Dendritic cell treated with granulocyte-macrophage colony-stimulating factor and Interleukin-4, amounts not matched to agents 40 ng/mL and 50 ng/mL, for 4 days (primary cell): ENCODE measurements around the gene RASGRF2.
"Not testable (repeated sequence)": the region's sequence is repeated elsewhere in the genome, so short reads cannot be mapped to it uniquely, and the experiment has no call there.

Source experiments
- H3K27ac Mint-ChIP-seq: one replicate; pipeline ENCODE4 v1.8.0; 2022; ENCODE audit warnings: mild to moderate bottlenecking, mixed read lengths
- H3K27me3 Mint-ChIP-seq: one replicate; pipeline ENCODE4 v1.8.0; 2022; ENCODE audit warnings: mild to moderate bottlenecking, mixed read lengths
- H3K36me3 Mint-ChIP-seq: one replicate; pipeline ENCODE4 v1.8.0; 2022; ENCODE audit warnings: low read depth, mixed read lengths
- H3K4me1 Mint-ChIP-seq: one replicate; pipeline ENCODE4 v1.8.0; 2022; ENCODE audit warnings: low read depth, mixed read lengths
- H3K4me3 Mint-ChIP-seq: one replicate; pipeline ENCODE4 v1.8.0; 2022; ENCODE audit warnings: mild to moderate bottlenecking, moderate library complexity, mixed read lengths
- H3K9me3 Mint-ChIP-seq: one replicate; pipeline ENCODE4 v1.8.0; 2022; ENCODE audit warnings: mixed read lengths
- intact Hi-C: fragments of 100-400 bp; cut with micrococcal nuclease; formaldehyde crosslinking; loops from one replicate; pipeline ENCODE4 v1.15.0; 2022

Gene RASGRF2

DNA sequence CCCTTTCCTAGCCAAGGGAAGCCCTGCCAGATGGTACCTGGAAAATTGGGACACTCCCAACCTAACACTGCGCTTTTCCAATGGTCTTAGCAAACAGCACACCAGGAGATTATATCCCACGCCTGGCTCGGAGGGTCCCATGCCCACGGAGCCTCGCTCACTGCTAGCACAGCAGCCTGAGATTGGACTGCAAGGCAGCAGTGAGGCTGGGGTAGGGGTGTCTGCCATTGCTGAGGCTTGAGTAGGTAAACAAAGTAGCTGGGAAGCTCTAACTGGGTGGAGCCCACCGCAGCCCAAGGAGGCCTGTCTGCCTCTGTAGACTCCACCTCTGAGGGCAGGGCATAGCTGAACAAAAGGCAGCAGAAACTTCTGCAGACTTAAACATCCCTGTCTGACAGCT is 68.7 kb downstream of the RASGRF2 start:
- H3K27ac Mint-ChIP-seq, H3K36me3 Mint-ChIP-seq, H3K27me3 Mint-ChIP-seq, H3K4me1 Mint-ChIP-seq, intact Hi-C loops, H3K4me3 Mint-ChIP-seq: not testable (repeated sequence)
- peaks cover 11% of the 10 kb centered on the region for H3K9me3 Mint-ChIP-seq

DNA sequence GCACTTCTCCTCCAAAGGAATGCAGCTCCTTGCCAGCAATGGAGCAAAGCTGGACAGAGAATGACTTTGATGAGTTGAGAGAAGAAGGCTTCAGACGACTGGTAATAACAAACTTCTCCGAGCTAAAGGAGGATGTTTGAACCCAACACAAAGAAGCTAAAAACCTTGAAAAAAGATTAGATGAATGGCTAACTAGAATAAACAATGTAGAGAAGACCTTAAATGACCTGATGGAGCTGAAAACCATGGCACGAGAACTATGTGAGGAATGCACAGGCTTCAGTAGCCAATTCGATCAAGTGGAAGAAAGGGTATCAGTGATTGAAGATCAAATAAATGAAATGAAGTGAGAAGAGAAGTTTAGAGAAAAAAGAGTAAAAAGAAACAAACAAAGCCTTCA is 69.6 kb downstream of the RASGRF2 start:
- H3K4me3 Mint-ChIP-seq, H3K27ac Mint-ChIP-seq, H3K27me3 Mint-ChIP-seq, intact Hi-C loops, H3K4me1 Mint-ChIP-seq, H3K36me3 Mint-ChIP-seq: not testable (repeated sequence)
- H3K9me3 Mint-ChIP-seq, result peaks cover 11% of the 10 kb centered on the region

DNA sequence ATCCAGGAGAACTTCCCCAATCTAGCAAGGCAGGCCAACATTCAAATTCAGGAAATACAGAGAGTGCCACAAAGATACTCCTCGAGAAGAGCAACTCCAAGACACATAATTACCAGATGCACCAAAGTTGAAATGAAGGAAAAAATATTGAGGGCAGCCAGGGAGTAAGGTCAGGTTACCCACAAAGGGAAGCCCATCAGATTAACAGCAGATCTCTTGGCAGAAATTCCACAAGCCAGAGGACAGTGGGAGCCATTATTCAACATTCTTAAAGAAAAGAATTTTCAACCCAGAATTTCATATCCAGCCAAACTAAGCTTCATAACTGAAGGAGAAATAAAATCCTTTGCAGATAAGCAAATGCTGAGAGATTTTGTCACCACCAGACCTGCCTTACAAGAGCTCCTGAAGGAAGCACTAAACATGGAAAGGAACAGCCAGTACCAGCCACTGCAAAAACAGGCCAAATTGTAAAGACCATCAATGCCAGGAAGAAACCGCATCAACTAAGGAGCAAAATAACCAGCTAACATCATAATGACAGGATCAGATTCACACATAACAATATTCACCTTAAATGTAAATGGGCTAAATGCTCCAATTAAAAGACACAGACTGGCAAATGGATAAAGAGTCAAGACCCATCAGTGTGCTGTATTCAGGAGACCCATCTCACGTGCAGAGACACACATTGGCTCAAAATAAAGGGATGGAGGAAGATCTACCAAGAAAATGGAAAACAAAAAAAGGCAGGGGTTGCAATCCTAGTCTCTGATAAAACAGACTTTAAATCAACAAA is 70.3 kb downstream of the RASGRF2 start:
- H3K27ac Mint-ChIP-seq, H3K4me3 Mint-ChIP-seq, H3K27me3 Mint-ChIP-seq, H3K4me1 Mint-ChIP-seq, H3K36me3 Mint-ChIP-seq, intact Hi-C loops: not testable (repeated sequence)
- peaks cover 11% of the 10 kb centered on the region for H3K9me3 Mint-ChIP-seq

DNA sequence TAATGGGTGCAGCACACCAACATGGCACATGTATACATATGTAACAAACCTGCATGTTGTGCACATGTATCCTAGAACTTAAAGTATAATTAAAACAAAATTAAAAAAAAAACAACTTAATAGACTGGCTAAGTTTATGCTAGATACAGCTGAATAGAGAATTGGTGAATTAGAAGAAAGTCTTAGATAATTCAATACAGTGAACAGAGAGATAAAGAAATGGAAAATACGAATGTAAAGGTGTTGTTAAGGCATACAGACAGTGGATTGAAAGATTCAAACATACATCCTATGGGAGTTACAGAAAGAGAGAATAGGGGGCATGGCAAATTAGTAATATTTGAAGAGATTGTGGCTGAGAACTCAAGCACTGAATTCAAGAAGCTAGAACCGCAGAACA is 75.4 kb downstream of the RASGRF2 start:
- Mint-ChIP-seq H3K27ac (no peak overlapping the region), H3K9me3 (no peaks in the 10 kb centered on the region), H3K4me3 (no peak overlapping the region), H3K27me3 (no peaks in the 10 kb centered on the region), H3K4me1 (no peaks in the 10 kb centered on the region), H3K36me3 (no peaks in the 10 kb centered on the region)
- intact Hi-C loops, result no loop called here

DNA sequence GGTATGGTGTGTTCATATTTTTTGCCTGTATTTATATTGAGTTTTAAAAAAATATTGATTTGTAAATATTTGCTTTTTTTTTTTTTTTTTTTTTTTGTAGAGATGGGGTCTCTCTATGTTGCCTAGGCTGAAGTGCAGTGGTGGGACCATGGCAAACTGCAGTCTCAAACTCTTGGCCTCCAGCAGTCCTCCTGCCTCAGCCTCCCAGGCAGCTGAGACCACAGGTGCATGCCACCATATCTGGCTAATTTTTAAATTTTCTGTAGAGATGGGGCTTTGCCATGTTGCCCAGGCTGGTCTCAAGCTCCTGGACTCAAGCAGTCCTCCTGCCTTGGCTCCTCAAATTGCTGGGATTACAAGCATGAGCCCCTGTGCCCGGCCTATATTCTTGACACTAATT is 78.3 kb downstream of the RASGRF2 start:
- Mint-ChIP-seq H3K36me3 (no peaks in the 10 kb centered on the region), H3K27ac (no peak overlapping the region), H3K27me3 (no peaks in the 10 kb centered on the region), H3K4me1 (no peaks in the 10 kb centered on the region), H3K9me3 (no peaks in the 10 kb centered on the region), H3K4me3 (no peak overlapping the region)
- intact Hi-C loops, result no loop called here

DNA sequence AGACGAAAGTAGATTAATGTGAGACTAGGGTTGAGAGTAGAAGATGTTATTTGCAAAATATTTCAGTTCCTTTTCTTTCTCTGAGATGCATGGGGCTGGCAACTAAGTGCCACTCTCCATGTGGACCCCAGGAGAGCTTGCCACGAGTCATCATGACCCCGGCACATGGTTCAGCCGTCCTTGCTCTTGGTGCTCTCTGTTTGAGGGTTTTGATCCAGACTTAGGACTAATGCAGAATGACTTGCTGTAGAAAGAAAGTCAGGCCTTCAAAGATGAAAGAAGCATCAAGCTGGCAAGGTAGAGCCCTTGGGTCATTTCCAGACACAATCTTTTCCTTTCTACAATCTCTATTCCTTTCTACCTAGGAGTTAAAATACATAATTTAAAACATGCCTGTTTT is 84.7 kb downstream of the RASGRF2 start:
- intact Hi-C loops, result no loop called here
- no peaks in the 10 kb centered on the region for H3K9me3 Mint-ChIP-seq
- H3K4me3 Mint-ChIP-seq, result no peak overlapping the region
- H3K4me1 Mint-ChIP-seq, result no peaks in the 10 kb centered on the region
- peaks cover 6% of the 10 kb centered on the region for H3K27me3 Mint-ChIP-seq
- H3K36me3 Mint-ChIP-seq, result no peaks in the 10 kb centered on the region
- H3K27ac Mint-ChIP-seq, result no peak overlapping the region

DNA sequence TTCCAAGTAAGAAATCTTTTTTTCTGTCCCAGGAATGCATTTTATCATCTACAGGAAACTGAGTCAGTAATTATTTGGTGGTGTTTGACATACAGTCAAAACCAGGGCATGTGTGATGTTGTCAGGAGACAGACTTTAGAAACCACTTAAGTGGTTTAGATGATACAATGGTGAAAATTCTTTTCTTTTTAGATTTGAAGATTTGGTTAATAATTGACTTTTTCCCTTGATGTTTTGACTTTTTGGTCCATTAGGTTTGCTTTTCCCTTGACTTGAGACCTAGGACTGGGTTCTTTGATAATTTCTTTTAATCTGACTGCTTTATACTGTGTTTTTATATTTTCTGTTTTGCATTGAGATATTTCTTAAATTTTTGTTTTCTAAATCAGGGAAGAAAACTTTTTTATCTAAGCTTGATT is 85.2 kb downstream of the RASGRF2 start:
- Mint-ChIP-seq H3K36me3 (no peaks in the 10 kb centered on the region), H3K4me3 (no peak overlapping the region), H3K4me1 (no peaks in the 10 kb centered on the region), H3K9me3 (no peaks in the 10 kb centered on the region), H3K27me3 (peaks cover 6% of the 10 kb centered on the region), H3K27ac (no peak overlapping the region)
- intact Hi-C loops, result no loop called here

DNA sequence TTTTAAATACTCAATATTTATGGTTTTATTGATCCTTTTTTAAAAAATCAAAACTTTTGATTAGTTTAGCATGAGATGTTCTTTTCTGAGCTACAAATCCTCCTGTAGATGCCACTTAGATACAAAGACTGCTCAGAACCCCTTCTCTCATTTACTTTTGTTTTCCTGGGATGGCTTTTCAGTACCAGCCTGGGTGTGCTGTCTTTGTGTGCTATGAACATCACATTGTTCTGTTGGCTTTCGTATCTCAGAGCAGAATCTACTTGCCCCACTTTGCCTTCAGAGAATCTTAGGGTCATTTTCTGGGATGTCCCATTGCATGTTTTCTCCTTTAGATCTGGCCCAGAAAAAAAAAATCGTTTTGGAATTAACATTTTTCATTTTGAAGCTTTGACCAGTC is 85.9 kb downstream of the RASGRF2 start:
- Mint-ChIP-seq H3K4me3 (no peak overlapping the region), H3K27me3 (peaks cover 6% of the 10 kb centered on the region), H3K27ac (no peak overlapping the region), H3K9me3 (no peaks in the 10 kb centered on the region), H3K36me3 (no peaks in the 10 kb centered on the region), H3K4me1 (no peaks in the 10 kb centered on the region)
- intact Hi-C loops, result no loop called here

DNA sequence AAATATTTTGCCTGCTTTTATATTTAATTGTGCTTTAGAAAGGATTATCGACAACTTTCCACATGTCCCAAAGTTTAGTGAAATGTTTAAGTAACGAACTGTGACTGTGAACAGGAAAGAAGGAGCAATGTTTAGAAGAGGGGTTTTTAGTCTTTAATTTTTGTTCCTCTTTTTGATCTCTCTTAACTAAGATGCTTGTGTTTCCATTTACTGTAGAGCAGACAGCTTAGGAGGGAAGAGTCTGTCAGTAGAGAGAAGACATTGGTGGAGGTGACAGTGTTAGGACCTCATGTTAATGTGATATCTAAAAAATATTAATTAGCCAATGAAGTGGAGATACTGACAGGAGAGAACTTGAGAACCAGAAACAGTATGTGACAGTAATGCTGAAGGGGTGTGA is 92.2 kb downstream of the RASGRF2 start:
- no peak overlapping the region for H3K4me3 Mint-ChIP-seq
- intact Hi-C loops, result no loop called here
- H3K36me3 Mint-ChIP-seq, result no peaks in the 10 kb centered on the region
- no peaks in the 10 kb centered on the region for H3K9me3 Mint-ChIP-seq
- no peaks in the 10 kb centered on the region for H3K4me1 Mint-ChIP-seq
- peaks cover 3% of the 10 kb centered on the region for H3K27me3 Mint-ChIP-seq
- H3K27ac Mint-ChIP-seq, result no peak overlapping the region

DNA sequence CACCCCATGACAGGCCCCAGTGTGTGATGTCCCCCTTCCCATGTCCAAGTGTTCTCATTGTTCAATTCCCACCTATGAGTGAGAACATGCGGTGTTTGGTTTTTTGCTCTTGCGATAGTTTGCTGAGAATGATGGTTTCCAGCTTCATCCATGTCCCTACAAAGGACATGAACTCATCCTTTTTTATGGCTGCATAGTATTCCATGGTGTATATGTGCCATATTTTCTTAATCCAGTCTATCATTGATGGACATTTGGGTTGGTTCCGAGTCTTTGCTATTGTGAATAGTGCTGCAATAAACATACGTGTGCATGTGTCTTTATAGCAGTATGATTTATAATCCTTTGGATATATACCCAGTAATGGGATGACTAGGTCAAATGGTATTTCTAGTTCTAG is 93.1 kb downstream of the RASGRF2 start:
- H3K4me1 Mint-ChIP-seq, H3K27ac Mint-ChIP-seq, H3K4me3 Mint-ChIP-seq, H3K27me3 Mint-ChIP-seq, H3K36me3 Mint-ChIP-seq, H3K9me3 Mint-ChIP-seq, intact Hi-C loops: not testable (repeated sequence)

DNA sequence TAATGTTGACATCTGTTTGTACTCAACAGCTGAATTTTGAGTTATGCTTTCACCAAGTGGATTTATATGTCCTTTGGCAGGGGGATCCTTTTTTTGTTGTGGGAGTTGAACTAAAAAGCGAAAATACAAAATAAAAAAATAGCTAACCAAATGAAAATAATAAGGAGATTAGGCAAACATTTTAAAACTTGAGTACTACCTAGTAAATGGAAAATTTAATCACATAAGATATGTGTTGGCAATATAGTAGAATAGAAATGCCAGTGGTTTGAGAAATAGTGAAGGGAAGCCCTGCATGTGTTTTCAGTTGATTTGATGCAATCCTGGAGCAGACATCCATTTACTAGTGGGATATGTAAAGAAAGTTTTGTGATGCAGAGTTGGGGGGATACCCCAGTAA is 98.0 kb downstream of the RASGRF2 start:
- no peaks in the 10 kb centered on the region for H3K27me3 Mint-ChIP-seq
- intact Hi-C loops, result no loop called here

DNA sequence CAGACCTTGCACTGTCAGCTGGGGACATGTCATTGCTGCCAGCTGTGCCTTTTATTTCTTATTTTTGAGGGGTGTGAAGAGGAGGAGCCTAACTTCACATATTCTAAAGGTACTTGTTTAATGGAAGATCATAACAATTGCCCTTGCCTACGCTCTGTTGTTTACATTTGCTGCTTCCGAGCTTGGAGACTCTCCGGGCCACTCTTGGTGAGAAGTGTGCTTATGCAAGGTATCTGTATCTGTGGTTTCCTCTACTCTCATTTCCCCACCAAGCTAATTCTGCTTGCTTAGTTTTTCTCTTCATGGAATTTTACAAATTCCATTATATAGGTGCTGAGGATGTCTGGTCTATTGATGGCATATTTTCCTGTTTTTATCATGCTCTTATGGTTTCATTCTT is 105.3 kb downstream of the RASGRF2 start:
- H3K9me3 Mint-ChIP-seq, result no peaks in the 10 kb centered on the region

More for the DNA sequence above, 98.0 kb downstream of the RASGRF2 start:
- no peak overlapping the region for H3K27ac Mint-ChIP-seq
- no peaks in the 10 kb centered on the region for H3K9me3 Mint-ChIP-seq
- H3K4me3 Mint-ChIP-seq, result no peak overlapping the region
- no peaks in the 10 kb centered on the region for H3K4me1 Mint-ChIP-seq
- no peaks in the 10 kb centered on the region for H3K36me3 Mint-ChIP-seq

DNA sequence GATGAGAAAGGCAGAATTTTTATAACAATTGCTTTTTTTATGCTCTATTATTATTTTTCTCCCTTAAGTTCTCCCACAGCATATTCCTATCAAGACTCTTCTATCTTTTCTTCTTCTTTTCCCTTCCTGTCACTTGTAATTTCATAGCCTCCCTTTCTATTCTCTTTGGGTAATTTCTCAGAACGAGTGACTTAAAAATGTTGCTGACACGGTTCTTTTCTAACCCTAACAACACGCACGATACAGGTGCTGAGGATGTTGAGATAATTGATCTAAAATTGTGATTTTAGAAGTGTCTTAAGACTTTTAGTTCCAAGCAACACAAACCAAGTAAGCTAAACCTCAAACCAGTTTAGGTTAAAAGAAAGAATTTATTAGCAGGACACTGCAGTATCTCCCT is 105.9 kb downstream of the RASGRF2 start:
- no peaks in the 10 kb centered on the region for H3K4me1 Mint-ChIP-seq
- intact Hi-C loops, result no loop called here
- H3K27ac Mint-ChIP-seq, result no peak overlapping the region
- no peaks in the 10 kb centered on the region for H3K36me3 Mint-ChIP-seq
- H3K27me3 Mint-ChIP-seq, result no peaks in the 10 kb centered on the region
- H3K4me3 Mint-ChIP-seq, result no peak overlapping the region
- H3K9me3 Mint-ChIP-seq, result no peaks in the 10 kb centered on the region

More for the DNA sequence above, 105.3 kb downstream of the RASGRF2 start:
- Mint-ChIP-seq H3K36me3 (no peaks in the 10 kb centered on the region), H3K27me3 (no peaks in the 10 kb centered on the region), H3K4me3 (no peak overlapping the region), H3K4me1 (no peaks in the 10 kb centered on the region), H3K27ac (no peak overlapping the region)
- intact Hi-C loops, result no loop called here

DNA sequence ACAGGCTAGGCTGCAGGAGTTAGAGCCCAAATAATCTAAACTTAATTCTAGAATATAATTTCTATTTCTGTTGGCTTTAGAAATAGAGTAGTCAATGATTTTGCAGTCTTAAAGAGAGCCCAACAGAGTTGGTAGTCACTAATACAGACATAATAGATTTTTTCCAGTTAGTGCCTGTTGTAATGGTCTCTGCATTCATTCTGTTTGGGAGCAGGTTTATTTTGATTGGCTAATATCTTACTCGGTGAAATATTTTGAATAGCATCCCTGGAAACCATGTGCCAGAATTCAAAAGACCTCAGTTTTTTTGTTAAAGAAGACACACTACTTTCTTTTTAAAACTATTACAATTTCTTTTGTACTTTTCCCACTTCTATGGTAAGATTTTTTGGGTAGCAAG is 107.2 kb downstream of the RASGRF2 start:
- intact Hi-C loops, result no loop called here
- Mint-ChIP-seq H3K4me3 (no peak overlapping the region), H3K4me1 (no peaks in the 10 kb centered on the region), H3K27ac (no peak overlapping the region), H3K27me3 (no peaks in the 10 kb centered on the region), H3K36me3 (no peaks in the 10 kb centered on the region), H3K9me3 (no peaks in the 10 kb centered on the region)

DNA sequence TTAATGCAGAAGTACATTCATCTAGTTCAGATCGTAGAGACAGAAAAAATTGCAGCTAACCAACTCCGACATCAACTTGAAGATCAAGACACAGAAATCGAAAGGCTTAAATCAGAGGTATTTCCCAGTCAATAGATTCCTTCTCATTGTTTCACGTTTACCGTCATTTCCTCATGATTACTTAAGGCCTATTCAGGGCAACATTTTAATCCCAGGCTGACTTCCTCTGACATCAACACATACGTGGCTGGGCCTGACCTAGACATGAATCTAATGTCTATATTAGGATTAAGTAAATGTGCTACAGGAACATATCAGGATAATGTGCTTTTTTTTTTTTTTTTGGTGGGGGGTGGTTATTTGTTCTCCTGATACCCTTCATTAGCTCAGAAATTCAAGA is 107.9 kb downstream of the RASGRF2 start:
- intact Hi-C loops, result no loop called here

More for the DNA sequence above, 107.9 kb downstream of the RASGRF2 start:
- Mint-ChIP-seq H3K4me3 (no peak overlapping the region), H3K4me1 (no peaks in the 10 kb centered on the region), H3K36me3 (no peaks in the 10 kb centered on the region), H3K27ac (no peak overlapping the region), H3K27me3 (no peaks in the 10 kb centered on the region), H3K9me3 (no peaks in the 10 kb centered on the region)
